Measurements from ENCODE around the gene AQP12A. TPM values are rescaled to one million over a fixed set of nuclear protein-coding genes. Genes with fewer than 3 reads are reported as not detected.

AQP12A gene
- total and polyA plus RNA-seq, 2 donors (not counting 1 experiment from before 2014, with no cell fraction given): not detected

DNA sequence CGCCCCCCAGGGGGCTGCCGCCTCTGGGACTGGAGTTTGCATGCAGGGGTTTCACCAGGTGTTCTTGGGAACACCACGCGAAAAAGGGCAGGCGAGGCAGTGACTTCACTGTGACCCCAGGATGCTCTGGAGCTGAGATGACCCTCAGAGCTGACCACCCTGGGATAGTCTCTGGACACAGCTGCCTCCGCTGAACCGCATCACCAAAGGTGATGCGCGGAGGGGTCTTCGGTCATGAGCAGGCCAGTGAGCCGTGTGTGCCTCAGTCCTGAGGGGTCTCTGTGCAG, 48.9 kb upstream of the AQP12A start:
- Histone ChIP-seq H3K36me3 (replicated peaks in 1 of 2; ENCODE audit: control extremely low read depth in 1 of 2, control insufficient read depth in 1 of 2, extremely low read depth in 1 of 2, insufficient read depth in 2 of 2, low read length in 1 of 2) (no peaks in the 10 kb centered on the region), H3K4me1 (ENCODE audit: control insufficient read depth in 2 of 2, insufficient read depth in 2 of 2, low read length in 2 of 2) (no peaks in the 10 kb centered on the region), H3K4me2 (replicated peaks; ENCODE audit: low read depth, low read length, poor library complexity, severe bottlenecking) (no peak overlapping the region), H3K4me3 (ENCODE audit: control extremely low read depth in 1 of 5, extremely low read depth in 1 of 5, insufficient read depth in 1 of 5, low read depth in 2 of 5, low read length in 4 of 5) (no peak overlapping the region), H3K9me3 (ENCODE audit: control extremely low read depth in 1 of 3, control insufficient read depth in 2 of 3, insufficient read depth in 1 of 3, low read length in 2 of 3) (peaks cover 0 to 15% (median 0%) of the 10 kb centered on the region in 3 donors), H2AFZ (ENCODE audit: insufficient read depth, low read depth, low read length, poor library complexity, severe bottlenecking) (no peak overlapping the region), H3K27ac (ENCODE audit: low read length in 2 of 2) (no peak overlapping the region), H3K9ac (ENCODE audit: low read length) (no peak overlapping the region), H4K20me1 (ENCODE audit: control insufficient read depth, insufficient read depth, low read length, poor library complexity, severe bottlenecking) (no peaks in the 10 kb centered on the region), H3K27me3 (replicated peaks in 1 of 4; ENCODE audit: control extremely low read depth in 1 of 4, control insufficient read depth in 3 of 4, insufficient read depth in 4 of 4, low read length in 3 of 4) (peaks cover 0 to 13% (median 0%) of the 10 kb centered on the region in 4 experiments), H3K79me2 (ENCODE audit: control insufficient read depth, insufficient read depth, low read length) (no peaks in the 10 kb centered on the region)
- no peak for DNase-seq
- no peak for ATAC-seq (ENCODE audit: low read depth)
- POLR2A ChIA-PET: no interaction called here
- intact Hi-C loops (cut with micrococcal nuclease): no loop called here
- Mint-ChIP-seq H3K27me3 (peaks cover 9% of the 10 kb centered on the region), H3K27ac (no peak overlapping the region), H3K4me1 (no peaks in the 10 kb centered on the region), H3K9me3 (ENCODE audit: insufficient read depth) (no peaks in the 10 kb centered on the region), H3K4me3 (no peak overlapping the region)
- 90% methylated on average over 11 of the region's 11 CpGs for WGBS (ENCODE audit: insufficient coverage)
- TF ChIP-seq, protein P1, sequence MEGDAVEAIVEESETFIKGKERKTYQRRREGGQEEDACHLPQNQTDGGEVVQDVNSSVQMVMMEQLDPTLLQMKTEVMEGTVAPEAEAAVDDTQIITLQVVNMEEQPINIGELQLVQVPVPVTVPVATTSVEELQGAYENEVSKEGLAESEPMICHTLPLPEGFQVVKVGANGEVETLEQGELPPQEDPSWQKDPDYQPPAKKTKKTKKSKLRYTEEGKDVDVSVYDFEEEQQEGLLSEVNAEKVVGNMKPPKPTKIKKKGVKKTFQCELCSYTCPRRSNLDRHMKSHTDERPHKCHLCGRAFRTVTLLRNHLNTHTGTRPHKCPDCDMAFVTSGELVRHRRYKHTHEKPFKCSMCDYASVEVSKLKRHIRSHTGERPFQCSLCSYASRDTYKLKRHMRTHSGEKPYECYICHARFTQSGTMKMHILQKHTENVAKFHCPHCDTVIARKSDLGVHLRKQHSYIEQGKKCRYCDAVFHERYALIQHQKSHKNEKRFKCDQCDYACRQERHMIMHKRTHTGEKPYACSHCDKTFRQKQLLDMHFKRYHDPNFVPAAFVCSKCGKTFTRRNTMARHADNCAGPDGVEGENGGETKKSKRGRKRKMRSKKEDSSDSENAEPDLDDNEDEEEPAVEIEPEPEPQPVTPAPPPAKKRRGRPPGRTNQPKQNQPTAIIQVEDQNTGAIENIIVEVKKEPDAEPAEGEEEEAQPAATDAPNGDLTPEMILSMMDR (IDR thresholded peaks at IDR 0.05): no peak
- no peak for TF ChIP-seq EZH2 (IDR thresholded peaks at IDR 0.05; ENCODE audit: borderline replicate concordance, insufficient read depth, low read depth, low read length, poor library complexity, severe bottlenecking)
- CTCF ChIA-PET: no interaction called here

DNA sequence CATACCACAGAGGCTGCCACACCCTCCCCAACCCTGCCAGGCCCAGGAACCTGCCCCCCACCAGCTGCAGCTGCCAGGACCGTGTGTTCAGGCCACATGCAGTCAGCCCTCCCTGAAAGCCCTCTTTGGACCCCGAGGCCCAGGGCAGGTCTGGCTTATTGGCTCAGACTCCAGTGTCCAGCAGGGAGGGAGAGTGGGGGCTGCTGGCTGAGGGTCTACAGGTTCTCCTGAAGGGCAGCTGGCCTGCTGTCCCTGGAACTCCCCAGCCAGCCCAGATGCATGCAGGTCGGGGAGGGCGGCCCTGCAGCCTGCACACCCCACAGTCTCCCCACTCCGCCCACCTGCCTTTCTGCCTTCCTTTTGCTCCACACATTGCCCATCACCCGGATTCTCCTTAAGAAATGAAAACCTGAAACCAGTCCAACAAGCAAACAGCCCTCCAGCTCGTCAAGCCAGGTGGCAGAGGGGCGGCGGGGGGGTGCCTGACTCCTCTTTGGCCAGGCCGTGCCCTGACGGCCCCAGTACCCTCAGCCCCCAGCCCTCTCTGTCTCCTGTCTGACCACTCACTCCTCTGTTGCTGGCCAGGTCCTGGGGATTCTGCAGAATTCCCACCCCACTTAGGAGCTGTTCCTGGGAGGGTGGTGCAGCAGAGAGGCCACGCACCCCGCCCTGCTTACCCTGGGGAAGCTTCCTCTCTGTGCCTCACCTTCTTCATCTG, 48.4 kb upstream of the AQP12A start:
- POLR2A ChIA-PET: no interaction called here

More for the DNA sequence above, 48.4 kb upstream of the AQP12A start:
- no peaks in the 10 kb centered on the region for H3K36me3 ChIP-seq (replicated peaks in 1 of 2; ENCODE audit: control extremely low read depth in 1 of 2, control insufficient read depth in 1 of 2, extremely low read depth in 1 of 2, insufficient read depth in 2 of 2, low read length in 1 of 2)
- no peaks in the 10 kb centered on the region for H4K20me1 ChIP-seq (ENCODE audit: control insufficient read depth, insufficient read depth, low read length, poor library complexity, severe bottlenecking)
- intact Hi-C loops (cut with micrococcal nuclease): no loop called here
- H3K4me1 ChIP-seq (ENCODE audit: control insufficient read depth in 2 of 2, insufficient read depth in 2 of 2, low read length in 2 of 2): no peaks in the 10 kb centered on the region
- 88% methylated on average over 13 of the region's 13 CpGs for WGBS (ENCODE audit: insufficient coverage)
- TF ChIP-seq, protein P1 (IDR thresholded peaks at IDR 0.05): no peak
- no peak for TF ChIP-seq EZH2 (IDR thresholded peaks at IDR 0.05; ENCODE audit: borderline replicate concordance, insufficient read depth, low read depth, low read length, poor library complexity, severe bottlenecking)
- peaks cover 9% of the 10 kb centered on the region for H3K27me3 Mint-ChIP-seq
- H2AFZ ChIP-seq (ENCODE audit: insufficient read depth, low read depth, low read length, poor library complexity, severe bottlenecking): no peak overlapping the region
- CTCF ChIA-PET: no interaction called here
- no peaks in the 10 kb centered on the region for H3K4me1 Mint-ChIP-seq
- no peak overlapping the region for H3K4me3 ChIP-seq (ENCODE audit: control extremely low read depth in 1 of 5, extremely low read depth in 1 of 5, insufficient read depth in 1 of 5, low read depth in 2 of 5, low read length in 4 of 5)
- ATAC-seq (ENCODE audit: low read depth): no peak
- no peak overlapping the region for H3K4me3 Mint-ChIP-seq
- H3K27ac ChIP-seq (ENCODE audit: low read length in 2 of 2): no peak overlapping the region
- H3K9ac ChIP-seq (ENCODE audit: low read length): no peak overlapping the region
- H3K27me3 ChIP-seq (replicated peaks in 1 of 4; ENCODE audit: control extremely low read depth in 1 of 4, control insufficient read depth in 3 of 4, insufficient read depth in 4 of 4, low read length in 3 of 4): peaks cover 0 to 16% (median under 1%) of the 10 kb centered on the region in 4 experiments
- no peak overlapping the region for H3K27ac Mint-ChIP-seq
- H3K9me3 ChIP-seq (ENCODE audit: control extremely low read depth in 1 of 3, control insufficient read depth in 2 of 3, insufficient read depth in 1 of 3, low read length in 2 of 3): peaks cover 0 to 17% (median 0%) of the 10 kb centered on the region in 3 donors
- no peaks in the 10 kb centered on the region for H3K79me2 ChIP-seq (ENCODE audit: control insufficient read depth, insufficient read depth, low read length)
- no peak for DNase-seq
- no peaks in the 10 kb centered on the region for H3K9me3 Mint-ChIP-seq (ENCODE audit: insufficient read depth)
- H3K4me2 ChIP-seq (replicated peaks; ENCODE audit: low read depth, low read length, poor library complexity, severe bottlenecking): no peak overlapping the region
